NCI-H510A treated with DMSO at 0.1 percent for 48 hours (cell line): Measurements from ENCODE around the gene ABCG1.
"Not testable (repeated sequence)": the region's sequence is repeated elsewhere in the genome, so short reads cannot be mapped to it uniquely, and the experiment has no call there.

Experiments used
- DNase-seq: peaks from one replicate; lab custom pipeline; 2025; lab: John Stamatoyannopoulos, UW

Gene ABCG1

GRCh38 chr21:42218836-42219605 lies at the start of gene ABCG1:
ABCG1 (plus strand) TSS chr21:42219140; CDS start chr21:42219263, 123 bp downstream.
- DNase-seq, result peak; percentile 37

- DNase-seq, result no peak
Observed at GRCh38 chr21:42169758-42170157, 49.2 kb upstream of the ABCG1 start.

- no peak for DNase-seq
Observed at GRCh38 chr21:42171091-42172053, 47.6 kb upstream of the ABCG1 start.

GRCh38 chr21:42172596-42173483 lies 46.1 kb upstream of the ABCG1 start:
- no peak for DNase-seq

- DNase-seq, result no peak
Observed at GRCh38 chr21:42174173-42174572, 44.8 kb upstream of the ABCG1 start.

- no peak for DNase-seq
Observed at GRCh38 chr21:42175110-42175710, 43.7 kb upstream of the ABCG1 start.

- no peak for DNase-seq
Observed at GRCh38 chr21:42176859-42177258, 42.1 kb upstream of the ABCG1 start.

- DNase-seq, result no peak
Observed at GRCh38 chr21:42179316-42179715, 39.6 kb upstream of the ABCG1 start.

- DNase-seq, result not testable (repeated sequence)
Observed at GRCh38 chr21:42180001-42180400, 38.9 kb upstream of the ABCG1 start.

- no peak for DNase-seq
Observed at GRCh38 chr21:42182713-42183371, 36.1 kb upstream of the ABCG1 start.

- DNase-seq, result no peak
Observed at GRCh38 chr21:42183374-42184266, 35.3 kb upstream of the ABCG1 start.

GRCh38 chr21:42186591-42186990 lies 32.3 kb upstream of the ABCG1 start:
- DNase-seq, result no peak

GRCh38 chr21:42187976-42188653 lies 30.8 kb upstream of the ABCG1 start:
- DNase-seq, result no peak

GRCh38 chr21:42188663-42189062 lies 30.3 kb upstream of the ABCG1 start:
- DNase-seq, result no peak

- DNase-seq, result no peak
Observed at GRCh38 chr21:42189431-42189830, 29.5 kb upstream of the ABCG1 start.

- DNase-seq, result no peak
Observed at GRCh38 chr21:42189860-42190485, 29.0 kb upstream of the ABCG1 start.

GRCh38 chr21:42190486-42190863 lies 28.5 kb upstream of the ABCG1 start:
- DNase-seq, result no peak

- no peak for DNase-seq
Observed at GRCh38 chr21:42191064-42191463, 27.9 kb upstream of the ABCG1 start.
